ENCODE measurements around the gene SULT1A4.
"Not testable (repeated sequence)": the region's sequence is repeated elsewhere in the genome, so short reads cannot be mapped to it uniquely, and the experiment has no call there.

GRCh38 chr16:29465985-29466824, 6.5 kb downstream of the SULT1A4 start:
- not testable (repeated sequence) for TF ChIP-seq POLR2A (IDR thresholded peaks at IDR 0.05; ENCODE audit: low read length); EP300 (IDR thresholded peaks at IDR 0.05); PHF8 (IDR thresholded peaks at IDR 0.05; ENCODE audit: borderline replicate concordance, low read depth); CTCF (IDR thresholded peaks at IDR 0.05); RAD21 (conservative IDR thresholded peaks at IDR 0.05 in 1 of 2, IDR thresholded peaks at IDR 0.05 in 1 of 2); MAX (IDR thresholded peaks at IDR 0.05); RNF2 (IDR thresholded peaks at IDR 0.05; ENCODE audit: borderline replicate concordance, low read depth); HDAC2 (IDR thresholded peaks at IDR 0.05); ESRRA (IDR thresholded peaks at IDR 0.05; ENCODE audit: borderline replicate concordance, low read length); CBX8 (IDR thresholded peaks at IDR 0.05); TP53 (CRISPR knock-in tag; IDR thresholded peaks at IDR 0.05)
